Spleen (tissue), 11 donors: ENCODE measurements around the gene CLCF1. TPM values are rescaled to one million over a fixed set of nuclear protein-coding genes. Genes with fewer than 3 reads are reported as not detected.

Experiments used
- DNase-seq: peaks from one replicate; pipeline ENCODE4 v3.0.0-alpha.2; 2020
- H3K27ac ChIP-seq, 8 donors: fragments of 200-600 bp; sonication (generic) in 7 of 8; 1 replicate in 4 of 8; 2 replicates in 4 of 8; pipeline versions ENCODE4 v1.5.0 to v1.8.0; 2016 to 2021; ENCODE audit warnings: inconsistent platforms in 4 of 8, mild to moderate bottlenecking in 4 of 8, moderate library complexity in 1 of 8
- H3K27me3 ChIP-seq, 7 donors: fragments of 200-600 bp; sonication (generic) in 6 of 7; replicated peaks in 1 of 7; 1 replicate in 4 of 7; 2 replicates in 3 of 7; pipeline versions ENCODE4 v1.5.0 to v1.8.0; 2016 to 2021; ENCODE audit warnings: inconsistent platforms in 3 of 7, mild to moderate bottlenecking in 1 of 7
- H3K36me3 ChIP-seq, 6 donors: fragments of 200-600 bp; sonication (generic) in 5 of 6; 1 replicate in 4 of 6; 2 replicates in 2 of 6; pipeline versions ENCODE4 v1.5.0 to v1.8.0; 2016 to 2021; ENCODE audit warnings: inconsistent platforms in 2 of 6
- H3K4me1 ChIP-seq, 6 donors: fragments of 200-600 bp; sonication (generic) in 5 of 6; 1 replicate in 3 of 6; 2 replicates in 3 of 6; pipeline versions ENCODE4 v1.5.0 to v1.8.0; 2016 to 2021; ENCODE audit warnings: inconsistent platforms in 3 of 6
- H3K4me3 ChIP-seq, 8 donors: fragments of 200-600 bp; sonication (generic) in 7 of 8; 1 replicate in 4 of 8; 2 replicates in 4 of 8; pipeline versions ENCODE4 v1.5.0 to v1.8.0; 2016 to 2021; ENCODE audit warnings: inconsistent platforms in 4 of 8, mild to moderate bottlenecking in 4 of 8, moderate library complexity in 2 of 8
- H3K9me3 ChIP-seq, 8 donors: fragments of 200-600 bp; sonication (generic) in 7 of 8; 1 replicate in 4 of 8; 2 replicates in 4 of 8; pipeline versions ENCODE4 v1.5.0 to v1.8.0; 2016 to 2021; ENCODE audit warnings: inconsistent platforms in 4 of 8
- POLR2A ChIP-seq, 3 donors: fragments of 450-650 bp; IDR thresholded peaks; one replicate each; pipeline ENCODE4 v1.5.1; 2017; ENCODE audit warnings: antibody characterized with exemption in 3 of 3, mild to moderate bottlenecking in 1 of 3
- POLR2AphosphoS5 ChIP-seq, 3 donors: sonication (generic); formaldehyde crosslinking; IDR thresholded peaks; one replicate each; pipeline ENCODE4 v1.5.1; 2017; ENCODE audit warnings: antibody characterized with exemption in 3 of 3
- WGBS, 5 donors: extraction: QIAGEN DNeasy Blood & Tissue Kit in 3 of 5; methylation state at CpG; one replicate each; pipeline versions ENCODE4 v1.1.5 to v1.1.7; 2013 to 2018; 5-methylcytosine and 5-hydroxymethylcytosine counted together
- intact Hi-C: fragments of 100-400 bp; cut with DNase I; formaldehyde crosslinking; loops from one replicate; pipeline ENCODE4 v1.15.0; 2023; ENCODE audit warnings: low total_unique reads
- polyA plus RNA-seq, 3 donors: library from polyadenylated mRNA; stranded (reverse); fragments of 200-250 nt; gene quantifications; one replicate each; pipeline ENCODE4 v1.2.1, GENCODE V29; 2013
- total RNA-seq, 7 donors: library from RNA; depleted of rRNA in 3 of 7; stranded (reverse); fragments of >200 nt in 3 of 7; fragmentation: NEBNext Ultra II Directional in 4 of 7; extraction: Animal tissue kit (Norgen Biotek cat#: 25700) in 4 of 7; gene quantifications; one replicate each; pipeline versions ENCODE4 v1.1.0 to v1.2.1, GENCODE V29; 2016 to 2021
- TF ChIP-seq, protein P1 (sequence below), 11 experiments: fragments of 200-600 bp in 7 of 11; fragments of 450-650 bp in 4 of 11; sonication (generic) in 4 of 11; IDR thresholded peaks in 8 of 11; conservative IDR thresholded peaks in 3 of 11; 1 replicate in 7 of 11; 2 replicates in 4 of 11; pipeline versions ENCODE4 v1.4.0 to v1.8.0; 2016 to 2021; ENCODE audit warnings: antibody characterized with exemption in 11 of 11, inconsistent platforms in 4 of 11, mild to moderate bottlenecking in 1 of 11
- donor health status: healthy with polysubstance abuse.
- donor health status: DM: no; HTN: no; CAD: no; lungs with moderate emphysema.
- donor health status: DM: no; HTN: no; CAD: no.
- donor health status: Bipolar disorder and iron deficiency.
- donor health status: healthy.
- donor health status: DM: no; HTN: no; CAD: no.
- donor health status: DM: yes; HTN: yes; CAD: no.

Gene CLCF1
- total and polyA plus RNA-seq, 10 donors: 4.3 to 13.7 (median 7.4) TPM

DNA sequence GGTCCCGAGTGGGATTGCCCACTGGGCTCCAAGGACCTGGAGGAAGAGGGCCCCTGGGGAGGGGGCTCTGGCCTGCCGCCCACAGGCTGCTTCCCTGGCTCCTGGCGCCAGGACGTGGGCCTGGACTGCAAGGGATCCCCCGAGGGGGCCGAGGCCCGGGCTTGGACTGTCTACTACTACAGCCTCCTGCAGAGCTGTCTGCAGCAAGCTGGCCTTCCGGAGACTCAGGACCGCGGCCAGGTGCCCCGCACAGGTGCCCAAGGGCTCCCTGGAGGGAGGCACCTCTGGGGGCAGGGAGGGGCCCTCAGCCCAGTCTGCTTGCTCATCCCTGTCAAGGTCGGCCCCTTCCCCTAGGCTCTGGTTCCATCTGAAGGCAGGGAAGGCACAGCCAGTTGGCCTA, 44.0 kb upstream of the CLCF1 start:
- H3K27ac ChIP-seq: peak overlapping the region; percentile 37 to 96 (median 86)
- H3K9me3 ChIP-seq: no peaks in the 10 kb centered on the region
- no peak for TF ChIP-seq POLR2AphosphoS5 (IDR thresholded peaks at IDR 0.05)
- TF ChIP-seq POLR2A (IDR thresholded peaks at IDR 0.05): no peak
- TF ChIP-seq, protein P1, sequence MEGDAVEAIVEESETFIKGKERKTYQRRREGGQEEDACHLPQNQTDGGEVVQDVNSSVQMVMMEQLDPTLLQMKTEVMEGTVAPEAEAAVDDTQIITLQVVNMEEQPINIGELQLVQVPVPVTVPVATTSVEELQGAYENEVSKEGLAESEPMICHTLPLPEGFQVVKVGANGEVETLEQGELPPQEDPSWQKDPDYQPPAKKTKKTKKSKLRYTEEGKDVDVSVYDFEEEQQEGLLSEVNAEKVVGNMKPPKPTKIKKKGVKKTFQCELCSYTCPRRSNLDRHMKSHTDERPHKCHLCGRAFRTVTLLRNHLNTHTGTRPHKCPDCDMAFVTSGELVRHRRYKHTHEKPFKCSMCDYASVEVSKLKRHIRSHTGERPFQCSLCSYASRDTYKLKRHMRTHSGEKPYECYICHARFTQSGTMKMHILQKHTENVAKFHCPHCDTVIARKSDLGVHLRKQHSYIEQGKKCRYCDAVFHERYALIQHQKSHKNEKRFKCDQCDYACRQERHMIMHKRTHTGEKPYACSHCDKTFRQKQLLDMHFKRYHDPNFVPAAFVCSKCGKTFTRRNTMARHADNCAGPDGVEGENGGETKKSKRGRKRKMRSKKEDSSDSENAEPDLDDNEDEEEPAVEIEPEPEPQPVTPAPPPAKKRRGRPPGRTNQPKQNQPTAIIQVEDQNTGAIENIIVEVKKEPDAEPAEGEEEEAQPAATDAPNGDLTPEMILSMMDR (IDR thresholded peaks at IDR 0.05 in 8 of 11, conservative IDR thresholded peaks at IDR 0.05 in 3 of 11): no peak
- WGBS, 5 donors: 77 to 100% (median 83%) methylated on average over 2 to 12 of the region's 12 CpGs
- H3K4me1 ChIP-seq: peaks cover 43 to 89% (median 76%) of the 10 kb centered on the region in 6 donors
- H3K36me3 ChIP-seq: no peaks in the 10 kb centered on the region
- H3K27me3 ChIP-seq: peaks cover 0 to 33% (median 11%) of the 10 kb centered on the region in 7 donors
- intact Hi-C loops: no loop called here
- no peak overlapping the region for H3K4me3 ChIP-seq
- DNase-seq: no peak

DNA sequence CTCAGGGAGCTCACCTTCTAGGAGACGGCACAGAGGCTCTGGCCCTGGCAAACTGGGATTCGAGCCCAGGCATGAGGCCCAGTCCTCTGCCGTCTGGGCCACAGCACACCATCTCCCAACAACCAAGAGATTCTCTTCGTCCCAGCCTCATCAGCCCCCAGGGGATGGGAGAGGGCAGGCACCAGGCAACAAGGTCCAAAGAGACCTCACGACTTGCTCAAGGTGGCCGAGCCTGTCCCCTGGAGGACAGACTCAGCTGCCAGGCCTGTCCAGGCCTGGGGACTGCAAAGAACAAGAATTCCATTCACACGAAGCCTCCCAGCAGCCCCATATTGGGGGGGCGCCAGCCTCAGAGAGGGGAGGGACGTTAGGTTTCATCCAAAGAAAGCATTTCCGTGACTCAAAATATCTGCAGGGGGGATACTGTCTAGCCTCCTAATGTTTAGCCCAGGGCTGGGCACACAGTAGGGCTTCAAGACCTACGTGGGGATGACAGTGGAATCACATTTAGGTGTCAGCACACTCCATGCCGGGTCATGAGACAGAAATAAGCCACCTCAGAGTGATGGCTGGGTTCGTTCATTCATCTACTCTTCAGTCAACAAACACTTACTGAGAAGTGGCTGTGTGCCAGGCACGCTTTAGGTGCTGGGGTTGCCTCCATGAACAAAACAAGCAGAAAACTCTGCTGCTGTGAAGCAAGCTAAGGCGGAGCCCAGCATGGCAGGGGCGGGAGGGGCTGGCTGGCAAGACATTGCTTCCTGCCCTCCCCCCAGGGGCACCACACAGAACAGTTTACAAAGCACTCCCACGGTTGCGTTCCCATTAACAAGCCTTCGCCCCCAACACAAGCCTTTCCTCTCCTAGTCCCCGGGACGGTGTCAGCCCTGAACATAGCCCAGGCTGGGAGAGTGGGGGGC, 43.3 kb upstream of the CLCF1 start:
- WGBS, 5 donors: 33 to 57% (median 51%) methylated on average over 9 to 21 of the region's 21 CpGs
- peaks cover 43 to 95% (median 84%) of the 10 kb centered on the region in 6 donors for H3K4me1 ChIP-seq
- peak overlapping the region; percentile 37 to 96 (median 86) for H3K27ac ChIP-seq
- peak overlapping the region in 1 of 8 donors; percentile 14 for H3K4me3 ChIP-seq
- peak; percentile 92 for DNase-seq
- TF ChIP-seq POLR2A (IDR thresholded peaks at IDR 0.05) (no peak), POLR2AphosphoS5 (IDR thresholded peaks at IDR 0.05) (peak; percentile 54 to 68 (median 54))
- TF ChIP-seq, protein P1 (IDR thresholded peaks at IDR 0.05 in 8 of 11, conservative IDR thresholded peaks at IDR 0.05 in 3 of 11): no peak
- peaks cover 0 to 35% (median 11%) of the 10 kb centered on the region in 7 donors for H3K27me3 ChIP-seq
- H3K9me3 ChIP-seq: no peaks in the 10 kb centered on the region
- no peaks in the 10 kb centered on the region for H3K36me3 ChIP-seq
- intact Hi-C loops: no loop called here

DNA sequence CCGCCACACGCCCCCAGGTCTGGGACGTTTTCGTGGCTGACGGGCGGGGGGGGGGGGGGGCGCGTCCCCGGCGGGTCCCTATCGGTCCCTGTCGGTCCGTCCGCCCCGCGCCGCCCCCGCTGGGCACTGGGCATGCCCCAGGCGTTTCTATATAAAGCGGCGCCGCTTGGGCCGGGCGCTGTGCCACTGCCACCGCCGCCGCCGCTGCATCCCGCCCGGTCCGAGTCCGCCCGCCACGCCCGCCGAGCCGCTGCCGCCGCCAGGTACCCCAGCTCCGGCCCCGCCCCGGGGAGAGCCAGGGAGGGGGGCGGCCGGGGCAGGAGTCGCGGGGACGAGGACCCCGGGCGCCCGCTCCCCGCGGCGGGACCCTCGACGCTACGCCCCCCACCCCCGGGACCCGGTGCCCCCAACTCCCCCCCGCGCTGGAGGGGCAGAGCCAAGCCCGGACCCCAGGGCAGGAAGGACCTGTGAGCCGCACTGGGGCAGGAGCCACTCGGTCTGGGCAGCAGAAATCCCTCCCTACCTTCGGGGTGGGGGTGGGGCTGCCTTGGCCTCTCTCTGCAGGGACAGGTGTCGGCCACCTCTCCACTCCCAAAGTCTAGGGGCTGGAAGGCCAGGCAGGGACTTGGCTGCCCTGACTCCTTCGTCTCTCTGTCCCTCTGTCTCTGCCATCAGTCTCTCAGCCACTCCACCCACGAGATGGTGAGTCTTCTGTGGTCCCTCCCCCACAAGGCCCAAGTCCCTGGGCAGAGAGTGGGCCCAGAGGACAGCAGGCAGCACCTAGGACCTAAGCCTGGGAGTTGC, 42.3 kb upstream of the CLCF1 start, which contains the start of gene CARNS1:
Gene CARNS1 (plus strand): TSS at position 178 of the 804 bp plus-strand sequence. CDS start 522 bp downstream, at position 700.
- Histone ChIP-seq H3K4me3 (peak within 1 kb of the TSS in 6 of 8 donors; percentile 14 to 61 (median 27)), H3K27ac (peak within 1 kb of the TSS; percentile 41 to 96 (median 86)), H3K27me3 (peaks cover 0 to 44% (median 11%) of the 10 kb centered on the region in 7 donors), H3K36me3 (no peaks in the 10 kb centered on the region), H3K4me1 (peaks cover 48 to 98% (median 88%) of the 10 kb centered on the region in 6 donors), H3K9me3 (no peaks in the 10 kb centered on the region)
- peak; percentile 85 for DNase-seq
- TF ChIP-seq, protein P1 (IDR thresholded peaks at IDR 0.05 in 8 of 11, conservative IDR thresholded peaks at IDR 0.05 in 3 of 11): no peak
- no peak for TF ChIP-seq POLR2A (IDR thresholded peaks at IDR 0.05)
- intact Hi-C loops: no loop called here
- 7 to 16% (median 10%) methylated on average over 16 to 67 of the region's 67 CpGs for WGBS, 5 donors
